ENCODE measurements around the gene PPP4R3A. TPM values are rescaled to one million over a fixed set of nuclear protein-coding genes. Genes with fewer than 3 reads are reported as not detected.

The PPP4R3A gene
- 49.7 and 69.0 TPM in 2 replicates for total RNA-seq

DNA sequence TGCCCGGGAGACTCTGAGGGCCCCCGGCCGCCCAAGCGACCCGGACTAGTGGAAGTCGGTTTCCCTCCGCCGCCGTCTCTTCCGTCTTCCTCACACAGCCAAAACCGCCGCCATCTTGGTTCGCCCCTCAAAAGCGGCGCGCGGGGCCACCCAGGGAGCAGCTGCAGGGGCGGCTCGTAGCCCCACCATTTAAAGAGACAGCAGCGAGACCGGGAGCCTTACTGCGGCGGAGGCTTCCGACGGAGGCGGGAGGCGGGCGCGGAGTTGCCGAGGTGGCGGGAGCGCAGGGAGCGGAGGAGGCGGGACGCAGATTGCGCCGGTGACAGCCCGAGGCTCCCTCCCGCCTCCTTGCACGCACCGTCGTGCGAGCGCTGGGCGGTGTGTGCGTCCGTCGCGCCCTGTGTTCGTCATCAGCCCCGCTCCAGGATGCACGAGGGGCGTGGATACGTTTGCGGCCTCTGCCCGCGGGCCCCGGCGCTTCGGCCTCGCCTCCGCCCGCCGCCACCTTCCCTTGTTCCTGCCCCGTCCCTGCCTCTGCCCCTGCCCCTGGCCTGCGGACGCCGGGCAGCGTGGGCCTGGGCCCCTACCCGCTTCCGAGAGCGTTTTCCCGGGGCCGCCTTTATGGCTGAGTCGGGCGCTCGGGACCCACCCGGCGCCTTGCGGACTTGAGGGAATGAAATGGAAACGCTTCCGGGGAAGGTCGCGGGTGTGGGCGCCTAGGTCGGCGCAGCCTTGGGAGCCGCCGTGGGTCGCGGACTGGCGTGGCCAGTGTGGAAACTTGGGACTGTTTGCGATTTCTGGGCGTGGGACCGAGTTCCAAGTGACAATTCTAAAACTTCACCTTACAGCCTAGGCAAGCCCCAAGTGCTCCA is at the start of gene PPP4R3A:
PPP4R3A (minus strand) TSS at position 140 of the 872 bp plus-strand sequence. CDS start 663 bp downstream, outside the sequence.

DNA sequence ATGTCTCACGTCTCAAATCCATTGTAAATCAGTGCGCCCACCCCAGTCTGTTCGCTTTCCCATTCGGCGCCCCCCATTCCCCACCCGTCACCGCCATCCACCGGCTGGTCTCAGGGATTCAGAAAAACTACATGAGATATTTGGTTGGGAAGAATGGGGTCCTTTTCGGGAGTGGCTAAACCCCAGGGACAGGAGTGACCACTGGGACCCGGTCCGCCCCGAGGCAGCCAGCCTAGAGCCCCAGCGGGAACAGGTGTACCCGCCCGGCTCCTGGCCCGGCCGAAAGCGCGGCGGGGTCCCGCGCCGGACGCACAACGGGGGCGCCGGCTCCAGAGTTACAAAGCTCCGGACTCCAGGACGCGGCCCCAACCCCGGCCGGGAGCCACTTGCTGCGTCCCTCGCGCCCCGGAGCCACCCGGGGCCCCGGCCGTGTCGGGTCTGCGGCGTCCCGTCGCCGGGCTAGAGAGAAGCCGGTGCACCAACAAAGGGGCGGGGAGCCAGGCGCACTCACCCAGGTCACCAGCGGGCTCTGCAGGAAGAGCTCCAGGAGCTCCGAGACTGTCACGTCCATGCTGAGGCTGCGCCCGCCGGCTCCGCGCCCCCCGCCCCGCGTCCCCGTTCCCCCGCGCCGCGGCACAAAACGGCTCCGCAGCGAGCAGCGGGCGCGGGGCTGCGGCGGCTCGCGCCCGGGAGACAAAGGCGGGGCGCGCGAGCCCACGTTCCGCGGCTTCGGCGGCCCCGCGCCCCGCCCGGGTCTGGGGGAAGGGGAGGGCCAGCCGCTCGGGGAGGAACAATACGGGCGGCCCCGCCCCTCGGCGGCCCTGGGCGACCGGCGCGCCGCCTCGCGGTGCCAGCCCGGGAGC is 92.8 kb downstream of the PPP4R3A start, which contains the start of gene CCDC88C:
CCDC88C (minus strand) TSS at position 701 of the 863 bp plus-strand sequence; CDS start at position 571, 130 bp downstream.

Small RNA genes lying within 50 kb of the gene (small RNA-seq; reads per million reads assigned to genes)
- not detected for gene AL133373.1 (ENCODE audit: low replicate concordance)

Other genes with a start within 250 kb of the PPP4R3A start
- 0.72 TPM in 1 of 2 replicates, not detected in the other for gene CCDC88C, start 92.5 kb downstream of the PPP4R3A start, total RNA-seq
- not detected in 2 replicates for gene CATSPERB, start 221.8 kb upstream of the PPP4R3A start, total RNA-seq